Measurements from ENCODE around the gene PODN.

PODN gene

GRCh38 chr1:53084589-53084971 lies 22.6 kb downstream of the PODN start:
- Histone ChIP-seq H4K20me1 (ENCODE audit: insufficient read depth) (no peaks in the 10 kb centered on the region), H3K79me2 (ENCODE audit: insufficient read depth, low read depth) (no peaks in the 10 kb centered on the region), H3K4me3 (IDR thresholded peaks at IDR 0.05; ENCODE audit: insufficient read depth, low read depth, low read length) (no peak overlapping the region), H2AFZ (ENCODE audit: low read depth) (no peak overlapping the region), H3K4me1 (ENCODE audit: low read depth, poor library complexity, severe bottlenecking) (no peaks in the 10 kb centered on the region), H3K36me3 (ENCODE audit: insufficient read depth) (no peaks in the 10 kb centered on the region), H3K27me3 (ENCODE audit: insufficient read depth, low read depth) (no peaks in the 10 kb centered on the region), H3K4me2 (no peak overlapping the region), H3K9ac (no peak overlapping the region), H3K27ac (no peak overlapping the region)
- no peak for TF ChIP-seq CTCF (conservative IDR thresholded peaks at IDR 0.05; ENCODE audit: low read depth, low read length)

- Histone ChIP-seq H3K9ac (no peak overlapping the region), H3K36me3 (ENCODE audit: insufficient read depth) (no peaks in the 10 kb centered on the region), H3K4me3 (IDR thresholded peaks at IDR 0.05; ENCODE audit: insufficient read depth, low read depth, low read length) (no peak overlapping the region), H3K79me2 (ENCODE audit: insufficient read depth, low read depth) (no peaks in the 10 kb centered on the region), H3K27ac (no peak overlapping the region), H3K4me1 (ENCODE audit: low read depth, poor library complexity, severe bottlenecking) (no peaks in the 10 kb centered on the region), H2AFZ (ENCODE audit: low read depth) (no peak overlapping the region), H3K4me2 (no peak overlapping the region), H3K27me3 (ENCODE audit: insufficient read depth, low read depth) (no peaks in the 10 kb centered on the region), H4K20me1 (ENCODE audit: insufficient read depth) (no peaks in the 10 kb centered on the region)
- no peak for TF ChIP-seq CTCF (conservative IDR thresholded peaks at IDR 0.05; ENCODE audit: low read depth, low read length)
These were observed 23.4 kb downstream of the PODN start for GRCh38 chr1:53085405-53085804.

- H4K20me1 ChIP-seq (ENCODE audit: insufficient read depth): no peaks in the 10 kb centered on the region
- no peak overlapping the region for H3K9ac ChIP-seq
- H3K79me2 ChIP-seq (ENCODE audit: insufficient read depth, low read depth): no peaks in the 10 kb centered on the region
- no peaks in the 10 kb centered on the region for H3K36me3 ChIP-seq (ENCODE audit: insufficient read depth)
- no peak overlapping the region for H3K4me3 ChIP-seq (IDR thresholded peaks at IDR 0.05; ENCODE audit: insufficient read depth, low read depth, low read length)
- no peaks in the 10 kb centered on the region for H3K4me1 ChIP-seq (ENCODE audit: low read depth, poor library complexity, severe bottlenecking)
- H2AFZ ChIP-seq (ENCODE audit: low read depth): no peak overlapping the region
- no peak overlapping the region for H3K4me2 ChIP-seq
- H3K27ac ChIP-seq: no peak overlapping the region
- H3K27me3 ChIP-seq (ENCODE audit: insufficient read depth, low read depth): no peaks in the 10 kb centered on the region
- TF ChIP-seq CTCF (conservative IDR thresholded peaks at IDR 0.05; ENCODE audit: low read depth, low read length): no peak
These were observed 24.6 kb downstream of the PODN start for GRCh38 chr1:53086491-53087070.

- no peaks in the 10 kb centered on the region for H3K79me2 ChIP-seq (ENCODE audit: insufficient read depth, low read depth)
- no peak overlapping the region for H3K4me2 ChIP-seq
- H3K27ac ChIP-seq: no peak overlapping the region
- no peaks in the 10 kb centered on the region for H4K20me1 ChIP-seq (ENCODE audit: insufficient read depth)
- H3K4me3 ChIP-seq (IDR thresholded peaks at IDR 0.05; ENCODE audit: insufficient read depth, low read depth, low read length): no peak overlapping the region
- H3K4me1 ChIP-seq (ENCODE audit: low read depth, poor library complexity, severe bottlenecking): no peaks in the 10 kb centered on the region
- H3K27me3 ChIP-seq (ENCODE audit: insufficient read depth, low read depth): peaks cover 4% of the 10 kb centered on the region; the same call in 1 of the 2 replicates
- H2AFZ ChIP-seq (ENCODE audit: low read depth): no peak overlapping the region
- no peak for TF ChIP-seq CTCF (conservative IDR thresholded peaks at IDR 0.05; ENCODE audit: low read depth, low read length)
- H3K9ac ChIP-seq: no peak overlapping the region
- no peaks in the 10 kb centered on the region for H3K36me3 ChIP-seq (ENCODE audit: insufficient read depth)
These were observed 25.6 kb downstream of the PODN start for GRCh38 chr1:53087332-53088285.
